Adipose tissue (tissue), 3 donors: ENCODE measurements around the gene DIPK1A. TPM values are rescaled to one million over a fixed set of nuclear protein-coding genes. Genes with fewer than 3 reads are reported as not detected.

Experiments
- H3K27ac ChIP-seq: one replicate; pipeline ENCODE4 v1.5.1; 2013; ENCODE audit warnings: low read depth, low read length
- WGBS, 3 donors: extraction: QIAGEN DNeasy Blood & Tissue Kit; methylation state at CpG; one replicate each; pipeline ENCODE4 v1.1.7; 2013; 5-methylcytosine and 5-hydroxymethylcytosine counted together
- polyA plus RNA-seq, 3 donors: library from polyadenylated mRNA; stranded (reverse); fragments of 200-250 nt; gene quantifications; one replicate each; pipeline ENCODE4 v1.2.3, GENCODE V29; 2013
- donor health status: healthy with polysubstance abuse.
- donor health status: Bipolar disorder and iron deficiency.
- donor health status: healthy.

Gene DIPK1A
- polyA plus RNA-seq, 3 donors = 2.7 to 14.2 (median 9.3) TPM

DNA sequence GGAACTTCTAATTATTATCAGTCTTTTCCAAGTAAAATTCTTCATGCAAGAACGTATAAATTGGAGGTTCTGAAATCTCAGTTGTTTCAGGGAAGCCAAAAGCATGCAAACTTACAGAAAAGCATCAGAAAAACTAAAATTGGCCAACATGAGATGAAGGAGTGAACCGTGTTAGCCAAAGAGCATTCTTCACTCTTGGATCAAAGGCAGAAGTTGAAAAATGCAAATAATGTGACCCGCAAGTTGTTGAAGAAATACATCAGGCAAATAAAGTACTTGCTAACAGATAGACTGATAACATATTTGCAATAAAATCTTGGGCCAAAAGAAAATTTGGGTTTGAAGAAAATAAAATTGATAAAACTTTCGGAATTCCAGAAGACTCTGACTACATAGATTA, 29.6 kb downstream of the DIPK1A start:
- H3K27ac ChIP-seq = no peak overlapping the region
- 67 to 81% (median 78%) methylated on average over 4 of the region's 4 CpGs for WGBS, 3 donors

DNA sequence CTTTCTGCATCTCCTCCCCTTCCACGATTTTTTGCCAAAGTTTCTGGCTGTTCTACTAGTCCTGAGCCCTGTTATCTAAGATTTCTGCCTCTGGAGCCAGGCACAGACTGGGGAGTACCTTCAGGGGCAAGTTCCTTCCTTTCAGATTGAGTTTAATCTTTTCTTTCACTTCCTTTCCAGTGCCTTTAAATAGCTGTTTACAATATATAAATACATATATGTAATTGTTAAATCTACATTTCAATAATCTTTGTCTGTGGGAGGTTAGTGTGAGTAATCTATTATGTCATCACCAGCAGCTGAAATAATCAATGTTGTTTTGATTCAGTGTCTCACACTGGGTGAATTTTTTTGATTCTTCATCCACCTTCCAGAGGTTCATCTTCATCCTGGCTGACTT, 31.8 kb downstream of the DIPK1A start:
- WGBS, 3 donors = 23 to 52% (median 34%) methylated on average over 1 of the region's 1 CpG

DNA sequence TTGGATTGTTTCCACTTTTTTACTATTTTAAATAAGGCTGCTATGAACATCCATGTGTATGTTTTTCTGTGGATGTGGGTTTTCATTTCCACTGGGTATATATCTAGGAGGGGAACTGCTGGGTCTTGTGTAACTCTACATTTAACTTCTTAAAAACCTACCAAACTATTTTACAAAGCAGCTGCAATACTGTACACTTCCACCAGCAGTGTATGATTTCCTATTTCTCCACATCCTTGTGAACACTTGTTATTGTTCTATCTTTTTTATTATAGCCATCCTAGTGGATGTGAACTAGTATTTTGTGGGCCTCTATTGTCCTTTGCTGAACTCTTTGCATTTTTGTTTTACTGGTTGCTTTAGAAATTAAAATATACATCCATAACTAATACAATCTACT, 33.4 kb downstream of the DIPK1A start:
- no peak overlapping the region for H3K27ac ChIP-seq

More for the DNA sequence above, 31.8 kb downstream of the DIPK1A start:
- H3K27ac ChIP-seq = no peak overlapping the region

DNA sequence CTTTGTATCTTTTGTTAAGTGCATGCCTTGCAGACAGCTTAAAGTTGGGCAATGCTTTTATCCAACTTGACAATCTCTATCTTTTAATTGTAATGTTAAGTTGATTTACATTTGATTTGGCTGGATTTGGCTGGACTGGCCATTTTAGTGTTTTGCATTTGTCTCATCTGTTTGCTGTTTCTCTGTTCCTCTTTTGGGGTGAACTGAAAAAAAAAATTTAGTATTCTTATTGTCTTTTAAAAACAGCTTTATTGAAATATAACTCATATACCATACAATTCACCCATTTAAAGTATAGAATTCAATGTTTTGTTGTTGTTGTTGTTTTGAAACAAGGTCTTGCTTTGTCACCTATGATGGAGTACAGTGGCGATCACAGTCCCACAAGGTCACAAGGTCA, 34.4 kb downstream of the DIPK1A start:
- WGBS, 3 donors = 94 to 97% (median 95%) methylated on average over 1 of the region's 1 CpG
- H3K27ac ChIP-seq = no peak overlapping the region

DNA sequence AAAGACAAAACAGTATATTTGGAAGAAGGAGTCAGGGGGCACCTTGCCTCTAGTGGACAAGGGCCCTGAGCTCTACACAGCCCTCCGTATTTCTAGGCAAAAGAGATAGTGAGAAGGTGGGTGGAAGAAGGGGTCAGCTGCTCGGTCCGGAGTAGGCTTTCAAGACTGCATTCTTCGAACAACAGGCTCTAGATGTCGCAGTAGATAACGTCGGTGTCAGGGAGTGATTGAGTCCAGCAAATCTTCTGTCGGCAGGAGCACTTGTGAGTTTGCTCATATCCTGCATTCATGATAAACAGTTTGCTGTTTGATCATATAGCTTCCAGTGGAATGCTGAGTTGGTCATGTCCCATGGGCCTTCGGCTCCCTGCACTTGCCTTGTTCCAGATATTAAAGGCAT, 36.8 kb downstream of the DIPK1A start:
- 89 to 93% (median 91%) methylated on average over 9 of the region's 9 CpGs for WGBS, 3 donors
- H3K27ac ChIP-seq = no peak overlapping the region

DNA sequence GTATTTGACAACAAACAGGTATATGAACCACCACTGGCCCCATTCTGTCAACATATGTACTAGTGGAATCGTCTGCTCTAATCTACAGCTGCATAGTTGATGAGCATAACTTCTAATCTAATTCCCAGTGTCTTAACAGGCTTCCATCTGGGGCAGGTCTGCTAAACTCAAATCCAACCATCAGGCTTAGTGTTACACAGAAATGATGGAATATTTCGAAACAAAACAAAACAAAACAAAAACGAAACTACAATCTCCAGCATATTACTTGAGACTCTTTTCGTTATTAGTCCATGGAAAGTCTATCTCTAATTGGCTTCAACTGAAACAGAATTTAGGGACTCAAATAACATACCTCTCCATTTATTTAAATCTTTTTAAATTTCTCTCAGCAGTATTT, 37.6 kb downstream of the DIPK1A start:
- WGBS, 3 donors = 72 to 83% (median 79%) methylated on average over 4 of the region's 4 CpGs
- no peak overlapping the region for H3K27ac ChIP-seq

DNA sequence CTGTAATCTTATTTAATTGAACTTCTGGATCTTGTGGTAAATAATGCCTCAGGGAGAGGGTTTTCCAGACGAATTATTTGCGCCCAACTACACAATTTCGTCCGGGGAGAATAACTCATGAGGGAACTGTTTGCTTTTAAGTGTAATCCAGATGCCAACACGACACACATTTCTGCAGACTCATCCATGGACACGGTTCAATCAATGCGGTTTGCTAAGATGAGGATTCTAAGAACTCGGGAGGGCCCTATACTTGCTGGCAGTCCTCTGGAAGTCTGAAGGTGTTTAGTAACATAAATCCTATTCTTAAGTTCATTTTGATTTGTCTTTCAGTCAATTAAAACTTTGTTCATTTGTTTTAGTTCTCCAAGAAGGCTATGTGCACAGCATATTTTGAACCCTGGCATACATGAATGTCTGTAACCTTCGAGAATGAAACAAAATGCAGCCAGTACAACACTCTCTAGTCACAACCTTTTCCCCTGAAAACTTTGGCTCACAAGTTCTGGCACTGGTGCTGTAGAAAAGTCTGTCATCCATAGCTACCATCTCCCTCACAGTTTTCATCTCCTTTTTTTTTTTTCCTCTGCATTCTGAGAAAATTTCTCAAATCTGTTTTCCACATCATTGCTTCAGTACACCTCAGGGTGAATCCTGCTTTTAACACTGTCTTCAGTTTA, 38.8 kb downstream of the DIPK1A start:
- WGBS, 3 donors = 64 to 89% (median 78%) methylated on average over 9 of the region's 9 CpGs
- no peak overlapping the region for H3K27ac ChIP-seq

DNA sequence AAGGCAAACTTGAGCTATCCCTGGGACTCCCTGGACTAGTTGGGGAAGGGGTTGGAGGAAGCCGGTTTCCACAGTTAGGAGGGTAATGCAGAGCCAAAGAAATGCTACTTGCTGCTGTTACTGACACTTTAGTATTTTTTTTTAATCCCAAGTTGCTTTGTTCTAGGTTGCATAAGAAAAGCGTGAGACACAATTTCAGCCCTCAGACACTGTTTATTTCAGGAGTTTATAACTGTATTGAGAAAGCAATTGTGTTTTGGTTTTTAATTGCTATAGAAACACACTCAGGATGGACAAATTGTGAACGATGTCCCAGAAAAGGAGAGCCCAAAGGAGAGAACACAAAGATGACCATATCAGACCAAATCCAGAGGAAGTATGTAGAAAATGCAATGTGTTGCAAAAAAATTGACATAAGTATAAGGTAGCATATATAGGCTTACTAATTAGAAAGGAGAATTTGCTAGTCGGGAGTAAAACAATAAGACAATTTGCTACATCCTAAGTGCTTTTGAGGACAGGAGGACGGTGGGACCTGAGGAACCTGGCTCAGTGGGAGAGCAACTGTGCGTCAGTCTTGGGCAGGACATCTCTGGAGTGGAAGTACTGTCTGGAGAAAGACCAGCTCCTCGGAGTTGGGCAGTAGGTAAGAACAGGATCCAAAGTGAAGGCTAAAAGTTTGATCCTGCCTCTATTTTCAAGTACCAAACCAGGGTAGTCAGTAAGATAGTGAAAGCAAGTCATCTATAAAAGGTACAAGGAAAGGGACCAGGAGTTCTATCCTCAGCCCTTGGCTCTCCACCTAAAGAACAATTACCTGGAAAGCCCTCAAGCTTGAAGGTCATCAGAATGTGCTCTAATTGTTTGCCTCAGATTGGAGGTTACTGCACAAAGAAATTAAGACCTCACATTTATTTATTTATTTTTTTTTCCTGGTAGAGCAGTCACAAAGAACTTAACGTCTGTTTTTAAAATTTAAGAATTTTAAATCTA, 39.9 kb downstream of the DIPK1A start:
- WGBS, 3 donors = 79 to 89% (median 88%) methylated on average over 8 of the region's 8 CpGs

DNA sequence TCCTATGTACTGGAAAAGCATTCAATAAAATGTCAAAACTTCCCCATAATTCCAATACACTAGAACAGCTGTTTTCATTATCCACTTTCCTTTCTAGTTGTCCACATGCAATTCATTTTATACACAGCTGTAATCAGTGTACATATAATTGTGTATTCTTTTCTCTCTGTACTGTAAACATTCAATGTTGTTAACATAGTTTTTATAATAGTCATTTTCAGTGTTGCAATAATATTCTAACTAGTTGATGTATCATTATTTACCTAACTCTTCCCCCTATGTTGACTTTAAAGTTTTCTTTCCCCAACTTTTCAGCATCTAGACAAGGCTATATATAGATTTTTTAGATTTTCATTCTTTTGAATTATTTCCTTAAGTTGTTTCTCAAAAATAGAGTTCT, 44.4 kb downstream of the DIPK1A start:
- H3K27ac ChIP-seq = no peak overlapping the region

More for the DNA sequence above, 39.9 kb downstream of the DIPK1A start:
- no peak overlapping the region for H3K27ac ChIP-seq

DNA sequence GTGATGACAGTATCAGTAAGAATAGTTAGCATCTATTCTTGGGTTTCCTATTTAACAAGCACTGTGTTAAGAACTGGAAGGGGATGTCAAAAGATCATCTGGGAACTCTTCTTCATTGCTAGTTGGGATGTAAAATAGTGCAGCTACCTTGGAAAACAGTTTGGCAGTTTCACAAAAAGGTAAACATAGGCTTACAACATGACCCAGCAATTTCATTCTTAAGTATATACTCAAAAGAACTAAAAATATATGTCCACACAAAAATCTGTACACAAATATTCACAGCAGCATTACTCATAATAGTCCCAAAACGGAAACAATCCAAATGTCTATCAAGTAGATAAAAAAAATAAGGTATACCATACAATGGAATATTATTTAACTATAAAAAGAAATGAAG, 45.7 kb downstream of the DIPK1A start:
- 34 to 96% (median 93%) methylated on average over 1 of the region's 1 CpG for WGBS, 3 donors
- no peak overlapping the region for H3K27ac ChIP-seq

DNA sequence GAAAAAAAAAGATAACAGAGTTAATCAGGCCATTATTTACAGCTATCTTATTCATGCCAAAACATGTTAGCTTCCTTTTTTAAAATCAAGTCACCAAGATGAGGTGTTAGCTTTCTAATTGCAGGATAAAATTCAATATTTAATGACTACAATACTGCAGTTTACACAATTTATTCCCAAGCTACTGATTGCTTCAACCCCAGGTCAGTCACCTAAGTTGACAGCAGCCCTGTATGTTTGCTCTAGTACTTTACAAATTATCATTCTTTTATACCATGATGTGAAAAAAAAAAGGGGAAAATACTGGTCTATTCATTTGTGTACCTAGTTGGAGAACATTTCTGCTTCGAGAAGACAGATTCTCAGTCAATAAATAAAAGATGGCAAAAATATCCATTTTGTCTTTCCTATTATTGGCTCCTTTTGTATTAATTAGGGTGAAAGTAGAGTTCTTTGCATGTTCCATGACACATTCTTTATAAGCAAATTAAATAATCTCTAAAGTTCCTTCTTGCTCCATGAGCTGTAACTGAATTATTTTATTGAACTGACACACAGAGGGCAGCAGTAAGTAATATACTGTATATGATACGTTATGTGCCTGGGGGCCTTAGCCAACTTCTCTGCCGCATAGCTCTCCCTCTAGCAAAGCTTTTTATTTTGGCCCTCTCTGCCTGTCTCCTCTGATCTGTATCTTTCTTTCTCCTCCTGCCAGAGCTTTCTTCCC, 48.0 kb downstream of the DIPK1A start:
- 85 to 90% (median 90%) methylated on average over 3 of the region's 3 CpGs for WGBS, 3 donors
- no peak overlapping the region for H3K27ac ChIP-seq

DNA sequence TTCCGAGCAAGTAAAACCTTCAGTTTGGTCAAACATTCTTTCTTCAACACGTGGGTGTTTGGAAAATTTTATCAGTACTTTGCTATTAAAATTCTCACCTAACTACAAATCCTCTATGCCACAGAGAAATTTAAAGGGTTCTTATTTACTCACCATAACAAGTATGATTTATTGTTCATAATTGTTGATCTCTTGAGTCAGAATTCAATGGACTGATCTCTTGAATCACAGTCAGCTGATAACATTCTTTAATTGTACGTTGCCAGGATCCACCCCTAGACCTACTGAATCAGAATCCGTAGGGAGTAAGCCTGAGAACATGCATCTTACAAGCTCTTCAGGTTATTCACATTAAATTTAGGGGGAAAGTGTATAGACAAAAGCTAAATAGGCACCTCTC, 51.2 kb downstream of the DIPK1A start:
- 40 to 81% (median 80%) methylated on average over 4 of the region's 4 CpGs for WGBS, 3 donors
- no peak overlapping the region for H3K27ac ChIP-seq

DNA sequence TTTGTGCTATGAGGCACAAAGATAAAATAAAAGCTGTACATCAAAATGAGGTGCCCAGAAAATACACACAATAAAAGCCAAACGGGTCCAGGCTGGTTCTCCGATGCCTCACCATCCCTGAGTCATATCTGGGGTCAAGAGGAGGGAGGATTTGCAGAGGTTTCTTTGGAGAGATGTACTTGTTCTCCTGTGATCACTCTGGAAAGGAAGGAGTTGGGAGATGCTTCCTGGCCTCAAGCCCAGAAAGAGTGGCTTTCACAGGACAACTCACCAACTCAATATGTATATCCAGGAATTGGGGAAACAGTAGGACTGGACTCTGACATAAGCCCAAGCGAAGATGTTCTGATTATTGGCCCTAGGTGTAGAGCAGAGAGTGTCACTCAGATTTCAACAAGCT, 51.9 kb downstream of the DIPK1A start:
- WGBS, 3 donors = 80 to 93% (median 87%) methylated on average over 3 of the region's 3 CpGs
- no peak overlapping the region for H3K27ac ChIP-seq

DNA sequence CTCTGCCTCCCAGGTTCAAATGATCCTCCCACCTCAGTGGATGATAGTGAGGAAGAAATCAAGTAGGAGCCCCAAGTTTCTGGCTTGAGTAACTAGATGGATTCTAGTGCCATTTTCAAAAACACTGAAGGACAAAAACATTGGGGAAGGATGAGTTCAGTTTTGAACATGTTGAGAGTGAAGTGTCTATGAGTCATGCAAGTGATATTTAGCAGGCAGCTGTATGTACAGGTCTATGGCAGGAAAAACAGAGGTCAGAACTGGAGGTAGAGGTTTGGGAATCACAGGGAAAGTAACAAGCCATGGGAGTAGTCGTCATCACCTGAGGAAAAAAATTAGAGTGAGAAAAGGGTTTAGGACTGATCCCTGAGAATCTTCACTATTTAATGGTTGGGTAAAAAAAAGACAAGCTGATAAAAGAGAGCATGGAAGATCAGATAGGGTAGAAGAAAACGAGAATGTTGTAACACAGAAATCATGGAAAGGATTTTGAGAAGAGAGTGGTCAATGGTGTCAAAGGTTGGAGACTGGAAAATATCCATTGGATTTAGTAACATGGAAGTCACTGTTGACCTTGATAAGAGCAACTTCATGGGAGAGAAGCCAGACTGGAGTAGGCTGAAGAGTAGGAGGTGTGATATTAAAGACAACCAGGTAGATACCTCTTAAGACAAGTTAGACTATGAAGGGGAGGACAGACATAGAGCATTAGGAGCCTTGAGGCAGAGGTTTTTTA, 53.1 kb downstream of the DIPK1A start:
- H3K27ac ChIP-seq = no peak overlapping the region

DNA sequence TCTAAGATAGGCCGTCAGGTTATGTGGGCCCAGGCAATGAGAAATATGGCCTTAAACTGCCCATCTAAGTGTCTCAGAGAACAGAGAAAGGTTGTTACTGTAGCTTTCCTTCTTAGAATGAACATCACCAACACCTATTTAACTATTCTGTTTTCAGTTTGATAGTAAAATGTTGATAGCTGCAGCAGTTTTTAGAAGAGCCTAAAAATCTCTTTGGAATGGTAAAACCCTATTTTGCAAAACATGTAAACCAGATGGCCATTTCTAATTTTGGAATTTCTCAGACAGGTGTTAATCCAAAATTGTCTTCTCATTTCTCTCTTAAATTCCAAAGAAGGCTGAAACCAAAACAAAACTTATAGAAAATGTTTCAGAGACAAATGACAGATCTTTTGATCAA, 57.5 kb downstream of the DIPK1A start:
- WGBS, 3 donors = 90 to 96% (median 95%) methylated on average over 1 of the region's 1 CpG
- H3K27ac ChIP-seq = no peak overlapping the region

More for the DNA sequence above, 53.1 kb downstream of the DIPK1A start:
- 81 to 92% (median 82%) methylated on average over 2 of the region's 2 CpGs for WGBS, 3 donors

DNA sequence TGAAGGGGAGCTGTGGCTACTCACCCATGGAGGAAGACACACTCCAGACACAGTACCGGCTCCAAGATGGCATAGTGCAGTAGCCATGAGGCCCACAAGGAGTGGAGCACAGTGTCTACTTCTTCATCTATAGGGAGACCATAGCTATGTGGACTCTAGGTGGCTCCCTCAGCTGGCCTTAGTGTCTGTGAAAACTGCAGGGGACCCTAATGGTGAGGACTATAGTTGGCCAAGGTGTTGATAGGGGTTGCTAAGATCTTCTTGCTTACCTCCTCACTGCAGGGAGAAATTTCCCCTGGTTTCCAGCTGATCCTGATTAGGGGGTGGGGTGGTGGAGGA, 58.9 kb downstream of the DIPK1A start:
- 98 to 100% (median 100%) methylated on average over 1 of the region's 1 CpG for WGBS, 3 donors
- H3K27ac ChIP-seq = no peak overlapping the region

DNA sequence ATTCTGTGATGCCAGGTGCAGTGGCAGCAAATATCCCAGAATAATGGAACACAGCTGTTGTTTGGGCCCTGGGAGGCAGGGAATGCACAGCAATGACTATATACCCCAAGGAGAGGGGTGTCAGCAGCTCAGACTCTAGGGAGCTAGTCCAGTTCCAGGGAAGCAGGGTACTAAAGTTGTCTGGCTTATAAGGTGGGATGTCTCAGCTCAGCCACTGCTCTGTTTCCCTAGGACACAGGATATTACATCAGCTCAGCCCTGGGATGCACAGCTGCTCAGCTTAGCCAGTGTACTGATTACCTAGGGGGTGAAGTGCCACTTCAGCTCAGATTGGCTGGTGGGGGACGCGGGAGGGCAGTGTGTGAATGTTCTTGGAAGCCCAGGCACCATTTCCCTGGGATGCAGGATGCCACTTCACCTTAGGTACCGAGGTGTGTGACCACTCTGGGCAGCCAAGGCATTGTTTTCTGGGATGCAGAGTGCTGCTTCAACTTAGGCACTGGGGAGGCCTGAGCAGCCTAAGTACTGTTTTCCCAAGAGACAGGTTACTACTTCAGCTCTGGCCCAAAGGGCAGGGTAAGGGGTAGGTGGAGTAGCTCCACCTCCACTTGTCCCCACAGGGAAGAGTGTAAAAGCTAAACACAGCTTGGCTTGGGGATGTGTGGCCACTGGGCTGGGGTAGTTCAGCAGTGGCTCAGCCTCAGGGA, 59.4 kb downstream of the DIPK1A start:
- 96 to 100% (median 96%) methylated on average over 3 of the region's 3 CpGs for WGBS, 3 donors
- H3K27ac ChIP-seq = no peak overlapping the region

DNA sequence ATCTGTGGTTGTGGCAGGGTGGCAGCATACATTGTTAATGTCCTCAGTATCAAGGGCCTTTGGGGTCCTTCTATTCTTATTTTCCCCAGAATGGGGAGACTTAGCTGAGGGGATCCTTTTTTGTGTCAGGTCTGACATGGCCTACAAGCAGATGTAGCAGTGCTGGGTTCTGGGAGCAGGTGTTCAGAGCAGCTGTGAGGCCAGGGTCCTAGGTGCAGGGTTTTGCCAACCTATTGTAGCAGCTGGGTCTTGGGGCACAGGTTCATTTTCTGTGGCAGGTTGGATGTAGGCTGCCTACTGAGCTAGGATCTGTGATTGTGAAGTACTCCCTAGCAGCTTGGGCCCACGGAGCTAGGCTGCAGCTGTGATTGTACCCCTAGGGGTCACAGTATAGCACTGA, 60.1 kb downstream of the DIPK1A start:
- no peak overlapping the region for H3K27ac ChIP-seq
- WGBS, 3 donors = 82 to 88% (median 85%) methylated on average over 1 of the region's 1 CpG
